HEK293 (cell line): ENCODE measurements around the gene HPSE2.

Source experiments
- CTCF ChIP-seq: fragments of 450-650 bp; formaldehyde crosslinking; IDR thresholded peaks from 2 replicates; pipeline ENCODE4 v1.5.1; 2016; ENCODE audit warnings: missing biosample characterization, missing genetic modification characterization
- REST ChIP-seq: fragments of 450-650 bp; formaldehyde crosslinking; IDR thresholded peaks from 2 replicates; pipeline ENCODE4 v1.5.1; 2016; ENCODE audit warnings: missing biosample characterization, missing genetic modification characterization
- TCF7L2 ChIP-seq: IDR thresholded peaks from 2 replicates; pipeline ENCODE4 v1.6.1; 2011; ENCODE audit warnings: low read depth, mild to moderate bottlenecking, inconsistent platforms, low read length, moderate library complexity, borderline replicate concordance
- ZNF274 ChIP-seq, 2 experiments: fragments of 200-500 bp in 1 of 2; fragments of 450-650 bp in 1 of 2; sonication (Bioruptor generic) in 1 of 2; formaldehyde crosslinking in 1 of 2; IDR thresholded peaks; 2 replicates each; pipeline versions ENCODE4 v1.5.1 to v1.6.1; 2014 to 2016; ENCODE audit warnings: borderline replicate concordance in 1 of 2, inconsistent platforms in 1 of 2, low read length in 1 of 2, missing biosample characterization in 1 of 2, missing genetic modification characterization in 1 of 2
- ZNF704 ChIP-seq: fragments of 450-650 bp; formaldehyde crosslinking; IDR thresholded peaks from 2 replicates; pipeline ENCODE4 v1.5.1; 2016; ENCODE audit warnings: missing biosample characterization, missing genetic modification characterization
- ZNF830 ChIP-seq: fragments of 450-650 bp; IDR thresholded peaks from 2 replicates; pipeline ENCODE4 v1.5.0; 2018; ENCODE audit warnings: missing biosample characterization, missing genetic modification characterization, low read depth, mild to moderate bottlenecking, moderate library complexity

- no peak for TF ChIP-seq CTCF (tag by site-specific recombination)
- no peak for TF ChIP-seq ZNF274 (IDR thresholded peaks at IDR 0.05; ENCODE audit: low read length)
- TF ChIP-seq ZNF274 (tag by site-specific recombination; IDR thresholded peaks at IDR 0.05; ENCODE audit: borderline replicate concordance): no peak
- no peak for TF ChIP-seq ZNF704 (tag by site-specific recombination)
- TF ChIP-seq REST: no peak
- no peak for TF ChIP-seq TCF7L2
- TF ChIP-seq ZNF830 (tag by site-specific recombination): no peak
Observed at GRCh38 chr10:98745645-98746044, 490.0 kb downstream of the HPSE2 start.
